A549 (cell line): ENCODE data around the gene IGFL2.

Experiments
- BHLHE40 ChIP-seq: IDR thresholded peaks from 2 replicates; pipeline ENCODE4 v1.6.1; 2012; ENCODE audit warnings: low read depth, low read length, inconsistent platforms
- CHD4 ChIP-seq: fragments of 200-600 bp; sonication (generic); IDR thresholded peaks from 2 replicates; pipeline ENCODE4 v1.6.1; 2016; ENCODE audit warnings: antibody characterized with exemption, mild to moderate bottlenecking, borderline replicate concordance
- CTCF ChIP-seq: fragments of >200 bp; sonication (Bioruptor Twin); formaldehyde crosslinking; IDR thresholded peaks from 3 replicates; pipeline ENCODE4 v1.5.1; 2016
- ELK1 ChIP-seq: fragments of 150-350 bp; IDR thresholded peaks from 2 replicates; pipeline ENCODE4 v1.6.1; 2014; ENCODE audit warnings: low read depth, mild to moderate bottlenecking, low read length
- FOXS1 ChIP-seq: fragments of 250-450 bp; sonication (Bioruptor Pico); IDR thresholded peaks from 2 replicates; pipeline ENCODE4 v1.5.0; 2020; ENCODE audit warnings: mild to moderate bottlenecking, moderate library complexity
- KDM1A ChIP-seq: fragments of 200-600 bp; sonication (generic); IDR thresholded peaks from 2 replicates; pipeline ENCODE4 v1.6.1; 2016; ENCODE audit warnings: low read depth, mild to moderate bottlenecking
- MAX ChIP-seq: IDR thresholded peaks from 2 replicates; pipeline ENCODE4 v1.6.1; 2012
- PBX3 ChIP-seq: IDR thresholded peaks from 2 replicates; pipeline ENCODE4 v1.6.1; 2012
- POLR2A ChIP-seq: IDR thresholded peaks from 2 replicates; pipeline ENCODE4 v1.6.1; 2012; ENCODE audit warnings: mild to moderate bottlenecking, low read length
- RCOR1 ChIP-seq: fragments of 150-350 bp; IDR thresholded peaks from 2 replicates; pipeline ENCODE4 v1.6.1; 2014; ENCODE audit warnings: antibody characterized with exemption, low read length, low read depth
- REST ChIP-seq: fragments of 200-600 bp; sonication (generic); IDR thresholded peaks from 2 replicates; pipeline ENCODE4 v1.6.1; 2016; ENCODE audit warnings: antibody characterized with exemption, mild to moderate bottlenecking, moderate library complexity
- RNF2 ChIP-seq: fragments of 200-600 bp; sonication (generic); IDR thresholded peaks from 2 replicates; pipeline ENCODE4 v1.6.1; 2016; ENCODE audit warnings: low read depth, mild to moderate bottlenecking, antibody characterized with exemption, moderate library complexity, borderline replicate concordance
- SMC3 ChIP-seq: fragments of >200 bp; sonication (Bioruptor Twin); formaldehyde crosslinking; IDR thresholded peaks from 3 replicates; pipeline ENCODE4 v1.6.1; 2018; ENCODE audit warnings: inconsistent platforms

GRCh38 chr19:46191972-46192371 is 43.9 kb downstream of the IGFL2 start:
- TF ChIP-seq POLR2A: no peak
- no peak for TF ChIP-seq RNF2
- TF ChIP-seq REST: no peak
- no peak for TF ChIP-seq CTCF
- TF ChIP-seq FOXS1 (CRISPR knock-in tag): no peak
- no peak for TF ChIP-seq CHD4
- no peak for TF ChIP-seq RCOR1
- TF ChIP-seq SMC3: no peak
- no peak for TF ChIP-seq BHLHE40
- no peak for TF ChIP-seq KDM1A
- no peak for TF ChIP-seq ELK1
- TF ChIP-seq PBX3: no peak
- no peak for TF ChIP-seq MAX
